Endothelial cell of umbilical vein (primary cell): Measurements from ENCODE around the gene AMBP. TPM values are rescaled to one million over a fixed set of nuclear protein-coding genes. Genes with fewer than 3 reads are reported as not detected.

ENCODE experiments used
- BruUV-seq: library from RNA; stranded (reverse); fragments of 400-500 nt; replicated peaks from 2 replicates; lab custom pipeline; 2021; lab: Mats Ljungman, UMichigan
- CTCF ChIA-PET: fragments of 300-600, 350-600 bp; sonication (Branson Sonifier 250); formaldehyde crosslinking; loops from one replicate; lab custom pipeline; 2021; ENCODE audit warnings: antibody characterized with exemption, inconsistent platforms; lab: Charles Lee
- POLR2A ChIA-PET: fragments of 300-600, 350-600 bp; sonication (Branson Sonifier 250); formaldehyde crosslinking; loops from one replicate; lab custom pipeline; 2021; ENCODE audit warnings: antibody characterized with exemption, inconsistent platforms; lab: Charles Lee
- DNase-seq: peaks from one replicate; pipeline ENCODE4 v3.0.0-alpha.2; 2011; ENCODE audit warnings: low read depth, low spot score
- FAIRE-seq: peaks from 2 replicates; lab custom pipeline; 2011; peaks lifted over from hg19 to GRCh38; lab: Jason Lieb, UNC
- H2AFZ ChIP-seq: 2 replicates; pipeline ENCODE4 v1.6.0; 2012; ENCODE audit warnings: low read depth, low read length, control low read depth, inconsistent platforms
- H3K27ac ChIP-seq: 2 replicates; pipeline ENCODE4 v1.5.1; 2011; ENCODE audit warnings: low read depth, mild to moderate bottlenecking, control low read depth, low read length, moderate library complexity; ENCODE audit not compliant: insufficient read depth
- H3K27me3 ChIP-seq, 2 experiments: 2 replicates each; pipeline versions ENCODE4 v1.6.0 to v1.6.1; 2011; ENCODE audit warnings: low read length in 2 of 2, mixed read lengths in 1 of 2; ENCODE audit not compliant: control insufficient read depth in 2 of 2, insufficient read depth in 2 of 2
- H3K36me3 ChIP-seq, 2 experiments: 2 replicates in 1 of 2; 3 replicates in 1 of 2; pipeline ENCODE4 v1.5.1; 2011; ENCODE audit warnings: low read length in 2 of 2, mild to moderate bottlenecking in 1 of 2, moderate library complexity in 1 of 2; ENCODE audit not compliant: control insufficient read depth in 2 of 2, insufficient read depth in 2 of 2; ENCODE audit errors: extremely low read depth in 1 of 2
- H3K4me1 ChIP-seq: 3 replicates; pipeline ENCODE4 v1.5.1; 2011; ENCODE audit warnings: mild to moderate bottlenecking, low read length; ENCODE audit not compliant: control insufficient read depth, insufficient read depth; ENCODE audit errors: extremely low read depth
- H3K4me2 ChIP-seq: 2 replicates; pipeline ENCODE4 v1.6.1; 2011; ENCODE audit warnings: low read length, control low read depth, mixed read lengths; ENCODE audit not compliant: insufficient read depth
- H3K4me3 ChIP-seq, 3 experiments: fragments of 200-600 bp in 1 of 3; sonication (generic), shearing (Covaris generic) in 1 of 3; replicated peaks in 1 of 3; 2 replicates each; pipeline ENCODE4 v1.5.1; 2011 to 2016; ENCODE audit warnings: control low read depth in 3 of 3, low read length in 3 of 3, mild to moderate bottlenecking in 2 of 3, inconsistent platforms in 1 of 3, low read depth in 1 of 3, moderate library complexity in 1 of 3; ENCODE audit not compliant: insufficient read depth in 1 of 3
- H3K79me2 ChIP-seq: 2 replicates; pipeline ENCODE4 v1.6.0; 2012; ENCODE audit warnings: low read length, inconsistent platforms; ENCODE audit not compliant: control insufficient read depth, insufficient read depth
- H3K9ac ChIP-seq: replicated peaks from 2 replicates; pipeline ENCODE3; 2011; ENCODE audit warnings: low read length, control low read depth; ENCODE audit not compliant: insufficient read depth; ENCODE audit errors: extremely low read depth
- H3K9me1 ChIP-seq: replicated peaks from 3 replicates; pipeline ENCODE4 v1.6.0; 2011; ENCODE audit warnings: mild to moderate bottlenecking, low read length; ENCODE audit not compliant: control insufficient read depth, insufficient read depth; ENCODE audit errors: extremely low read depth
- H3K9me3 ChIP-seq: replicated peaks from 2 replicates; pipeline ENCODE4 v1.5.1; 2012; ENCODE audit warnings: low read length, inconsistent platforms; ENCODE audit not compliant: control insufficient read depth, insufficient read depth
- H4K20me1 ChIP-seq: replicated peaks from 2 replicates; pipeline ENCODE3; 2011; ENCODE audit warnings: mild to moderate bottlenecking, low read length; ENCODE audit not compliant: control insufficient read depth, insufficient read depth; ENCODE audit errors: extremely low read depth
- CTCF ChIP-seq, 2 donors: IDR thresholded peaks; 1 replicate in 1 of 2; 2 replicates in 1 of 2; pipeline ENCODE4 v1.5.1; 2011; ENCODE audit warnings: low read length in 2 of 2, mild to moderate bottlenecking in 2 of 2, moderate library complexity in 2 of 2, control low read depth in 1 of 2, inconsistent platforms in 1 of 2, low read depth in 1 of 2; ENCODE audit not compliant: insufficient read depth in 1 of 2; ENCODE audit errors: extremely low read depth in 1 of 2
- EZH2 ChIP-seq: IDR thresholded peaks from 2 replicates; pipeline ENCODE4 v1.6.1; 2012; ENCODE audit warnings: borderline replicate concordance, low read depth, mild to moderate bottlenecking, moderate library complexity, low read length, inconsistent platforms; ENCODE audit not compliant: severe bottlenecking
- GATA2 ChIP-seq: IDR thresholded peaks from 2 replicates; pipeline ENCODE4 v1.7.0; 2011; ENCODE audit warnings: low read depth, mild to moderate bottlenecking, moderate library complexity, mixed read lengths, low read length; ENCODE audit not compliant: insufficient read length, insufficient read depth
- JUN ChIP-seq: IDR thresholded peaks from 2 replicates; pipeline ENCODE4 v1.6.1; 2011; ENCODE audit warnings: borderline replicate concordance, low read depth; ENCODE audit not compliant: insufficient read length, insufficient read depth
- MYC ChIP-seq: IDR thresholded peaks from one replicate; pipeline ENCODE4 v1.6.1; 2011; ENCODE audit warnings: mild to moderate bottlenecking, low read depth, low read length
- POLR2A ChIP-seq: IDR thresholded peaks from 2 replicates; pipeline ENCODE4 v1.6.1; 2012; ENCODE audit warnings: low read depth, mild to moderate bottlenecking, control low read depth, low read length
- POLR2AphosphoS5 ChIP-seq: IDR thresholded peaks from 2 replicates; pipeline ENCODE4 v1.6.1; 2012; ENCODE audit warnings: low read depth, mild to moderate bottlenecking, control low read depth, low read length, moderate library complexity; ENCODE audit not compliant: insufficient read depth
- dilution Hi-C: fragments of 300-500 bp; cut with MboI; formaldehyde crosslinking; loops from one replicate; pipeline ENCODE4 v1.15.0; 2019; ENCODE audit warnings: low sequenced_read_pairs; ENCODE audit not compliant: extremely low pct_ligation_motif_present
- intact Hi-C: fragments of 100-400 bp; cut with micrococcal nuclease; formaldehyde crosslinking; loops from one replicate; pipeline ENCODE4 v1.10.0; 2022
- polyA plus RNA-seq, 4 experiments: library from polyadenylated mRNA; depleted of rRNA in 3 of 4; stranded (reverse) in 3 of 4; unstranded in 1 of 4; fragments of >200 nt; gene quantifications; 2 replicates each; pipeline versions ENCODE4 v1.2.1 to v1.2.3, GENCODE V29; 2011 to 2012; ENCODE audit warnings: missing spikeins in 1 of 4
- total RNA-seq: library from RNA; stranded (reverse); gene quantifications from 2 replicates; pipeline ENCODE4 v1.2.3, GENCODE V29; 2021

AMBP gene
- total and polyA plus RNA-seq, 2 donors (not counting 3 experiments of a cell fraction or from before 2014, with no cell fraction given) = not detected

GRCh38 chr9:114058688-114059046 is 19.4 kb downstream of the AMBP start:
- ChIA-PET CTCF (interaction anchor here (1.0 to 1.9 kb wide), 5 partner anchors 13 to 321 kb away, joined by 3 to 10 read pairs (median 3); no protein-coding TSS in a partner anchor), POLR2A (no interaction called here)
- peaks cover 2 to 4% of the 10 kb centered on the region in 2 experiments for H3K27me3 ChIP-seq
- no peak overlapping the region for H2AFZ ChIP-seq
- no TSS peak for BruUV-seq
- peaks cover 0 to 2% of the 10 kb centered on the region in 2 experiments for H3K36me3 ChIP-seq
- no peak overlapping the region for H3K4me2 ChIP-seq
- no peak for FAIRE-seq
- intact Hi-C loops = no loop called here
- no peaks in the 10 kb centered on the region for H4K20me1 ChIP-seq
- H3K79me2 ChIP-seq = no peaks in the 10 kb centered on the region
- no peak overlapping the region for H3K9ac ChIP-seq
- H3K4me3 ChIP-seq = no peak overlapping the region
- DNase-seq = no peak
- no peaks in the 10 kb centered on the region for H3K9me3 ChIP-seq
- no peak overlapping the region for H3K27ac ChIP-seq
- dilution Hi-C loops = no loop called here
- no peaks in the 10 kb centered on the region for H3K9me1 ChIP-seq
- TF ChIP-seq POLR2A = no peak
- TF ChIP-seq JUN = no peak
- no peak for TF ChIP-seq MYC
- TF ChIP-seq GATA2 = no peak
- TF ChIP-seq POLR2AphosphoS5 = no peak
- no peak for TF ChIP-seq CTCF (IDR thresholded peaks at IDR 0.05; ENCODE audit: extremely low read depth in 1 of 2, insufficient read depth in 1 of 2, low read depth in 1 of 2, low read length in 2 of 2)
- TF ChIP-seq EZH2 = no peak
- no peaks in the 10 kb centered on the region for H3K4me1 ChIP-seq
